AG09309 (cell line): ENCODE data around the gene NSDHL.

Experiments
- DNase-seq: peaks from one replicate; pipeline ENCODE4 v3.0.0-alpha.2; 2010; ENCODE audit warnings: low read depth
- H3K4me3 ChIP-seq: 2 replicates; pipeline ENCODE4 v1.5.1; 2011; ENCODE audit warnings: mild to moderate bottlenecking, low read depth, low read length, moderate library complexity; ENCODE audit not compliant: control insufficient read depth
- CTCF ChIP-seq: IDR thresholded peaks from 2 replicates; pipeline ENCODE4 v1.5.1; 2011; ENCODE audit warnings: mild to moderate bottlenecking, low read depth, low read length, inconsistent platforms; ENCODE audit not compliant: insufficient read depth, control insufficient read depth; ENCODE audit errors: missing control alignments

NSDHL gene

GRCh38 chrX:152817078-152817764 lies 13.6 kb upstream of the NSDHL start:
- no peak overlapping the region for H3K4me3 ChIP-seq
- no peak for DNase-seq
- peak; percentile 63 for TF ChIP-seq CTCF

GRCh38 chrX:152818356-152818755 lies 12.5 kb upstream of the NSDHL start:
- no peak for TF ChIP-seq CTCF

GRCh38 chrX:152819266-152819665 lies 11.6 kb upstream of the NSDHL start:
- DNase-seq: no peak
- no peak for TF ChIP-seq CTCF
- H3K4me3 ChIP-seq: no peak overlapping the region

More at GRCh38 chrX:152818356-152818755, 12.5 kb upstream of the NSDHL start:
- H3K4me3 ChIP-seq: no peak overlapping the region
- no peak for DNase-seq

GRCh38 chrX:152819732-152820131 lies 11.1 kb upstream of the NSDHL start:
- no peak for TF ChIP-seq CTCF
- H3K4me3 ChIP-seq: no peak overlapping the region
- no peak for DNase-seq

- no peak overlapping the region for H3K4me3 ChIP-seq
- DNase-seq: no peak
- peak; percentile 61 for TF ChIP-seq CTCF
Measured at GRCh38 chrX:152821145-152821765, 9.6 kb upstream of the NSDHL start.

GRCh38 chrX:152822383-152823086 lies 8.3 kb upstream of the NSDHL start:
- no peak for TF ChIP-seq CTCF
- H3K4me3 ChIP-seq: no peak overlapping the region
- peak; percentile 18 for DNase-seq
